Uterus (tissue), 4 donors: ENCODE results near the gene MOB3B. TPM values are rescaled to one million over a fixed set of nuclear protein-coding genes. Genes with fewer than 3 reads are reported as not detected.
A peak's percentile ranks its signal among the peaks of the same experiment; 100 is the strongest.
"Not testable (repeated sequence)": the region's sequence is repeated elsewhere in the genome, so short reads cannot be mapped to it uniquely, and the experiment has no call there.

Source experiments
- DNase-seq, 2 donors: peaks; one replicate each; pipeline ENCODE4 v3.0.0-alpha.2; 2019 to 2020
- H3K27ac ChIP-seq, 2 donors: fragments of 200-600 bp; sonication (generic); 1 replicate in 1 of 2; 2 replicates in 1 of 2; pipeline ENCODE4 v1.5.1; 2016 to 2018
- H3K27me3 ChIP-seq, 2 donors: fragments of 200-600 bp; sonication (generic); one replicate each; pipeline ENCODE4 v1.5.1; 2018 to 2019; ENCODE audit warnings: control low read depth in 1 of 2
- H3K36me3 ChIP-seq, 2 donors: fragments of 200-600 bp; sonication (generic); one replicate each; pipeline ENCODE4 v1.5.1; 2019; ENCODE audit warnings: control low read depth in 1 of 2
- H3K4me1 ChIP-seq, 2 donors: fragments of 200-600 bp; sonication (generic); one replicate each; pipeline ENCODE4 v1.5.1; 2018 to 2019; ENCODE audit warnings: control low read depth in 1 of 2
- H3K4me3 ChIP-seq, 2 donors: fragments of 200-600 bp; sonication (generic); 1 replicate in 1 of 2; 2 replicates in 1 of 2; pipeline ENCODE4 v1.5.1; 2018 to 2019; ENCODE audit warnings: mild to moderate bottlenecking in 1 of 2
- H3K9me3 ChIP-seq, 2 donors: fragments of 200-600 bp; sonication (generic); one replicate each; pipeline ENCODE4 v1.5.1; 2019; ENCODE audit warnings: control low read depth in 1 of 2
- CTCF ChIP-seq, 4 experiments: fragments of 200-600 bp in 2 of 4; fragments of 450-650 bp in 2 of 4; sonication (generic) in 2 of 4; IDR thresholded peaks; one replicate each; pipeline ENCODE4 v1.5.1; 2016 to 2019; ENCODE audit warnings: antibody characterized with exemption in 4 of 4, mild to moderate bottlenecking in 2 of 4, moderate library complexity in 1 of 4
- POLR2A ChIP-seq, 2 donors: fragments of 450-650 bp; IDR thresholded peaks; one replicate each; pipeline ENCODE4 v1.6.1; 2016; ENCODE audit warnings: antibody characterized with exemption in 2 of 2, mild to moderate bottlenecking in 1 of 2, moderate library complexity in 1 of 2
- intact Hi-C: fragments of 100-400 bp; cut with DNase I; formaldehyde crosslinking; loops from one replicate; pipeline ENCODE4 v1.15.1; 2023; ENCODE audit warnings: low total_unique reads
- total RNA-seq, 4 donors: library from RNA; depleted of rRNA in 3 of 4; stranded (reverse); fragments of >200 nt in 3 of 4; gene quantifications; one replicate each; pipeline versions ENCODE4 v1.1.0 to v1.2.4, GENCODE V29; 2014 to 2023
- donor health status: DM: yes; HTN: yes; CAD: no.

The MOB3B gene
- total RNA-seq, 4 donors from 2014 or later, result 2.0 to 34.4 (median 12.6) TPM

DNA sequence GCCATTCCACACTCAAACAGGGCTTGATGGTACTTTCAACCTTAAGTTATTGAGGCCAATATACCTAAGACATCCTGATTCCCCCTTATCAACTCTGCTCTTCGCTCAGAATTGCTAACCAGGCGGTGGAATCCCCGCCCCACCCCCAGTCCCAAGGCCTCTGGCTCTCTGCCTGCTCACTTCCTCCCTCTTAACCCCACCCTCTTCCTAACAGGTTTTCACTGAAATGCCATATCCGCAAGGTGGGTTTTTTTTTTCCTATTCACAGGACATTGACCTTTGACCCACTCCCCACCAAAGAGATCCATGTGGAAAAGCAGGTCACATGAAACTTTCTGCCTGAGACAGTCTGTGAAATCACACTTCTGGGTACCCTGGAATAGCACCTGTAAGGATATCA is 72.2 kb downstream of the MOB3B start:
- no peaks in the 10 kb centered on the region for H3K36me3 ChIP-seq
- H3K4me1 ChIP-seq, result no peaks in the 10 kb centered on the region
- no peak for TF ChIP-seq POLR2A (IDR thresholded peaks at IDR 0.05)
- no peak for TF ChIP-seq CTCF (IDR thresholded peaks at IDR 0.05)
- H3K27me3 ChIP-seq, result no peaks in the 10 kb centered on the region
- intact Hi-C loops, result no loop called here
- H3K27ac ChIP-seq, result no peak overlapping the region
- no peaks in the 10 kb centered on the region for H3K9me3 ChIP-seq
- no peak for DNase-seq
- no peak overlapping the region for H3K4me3 ChIP-seq

DNA sequence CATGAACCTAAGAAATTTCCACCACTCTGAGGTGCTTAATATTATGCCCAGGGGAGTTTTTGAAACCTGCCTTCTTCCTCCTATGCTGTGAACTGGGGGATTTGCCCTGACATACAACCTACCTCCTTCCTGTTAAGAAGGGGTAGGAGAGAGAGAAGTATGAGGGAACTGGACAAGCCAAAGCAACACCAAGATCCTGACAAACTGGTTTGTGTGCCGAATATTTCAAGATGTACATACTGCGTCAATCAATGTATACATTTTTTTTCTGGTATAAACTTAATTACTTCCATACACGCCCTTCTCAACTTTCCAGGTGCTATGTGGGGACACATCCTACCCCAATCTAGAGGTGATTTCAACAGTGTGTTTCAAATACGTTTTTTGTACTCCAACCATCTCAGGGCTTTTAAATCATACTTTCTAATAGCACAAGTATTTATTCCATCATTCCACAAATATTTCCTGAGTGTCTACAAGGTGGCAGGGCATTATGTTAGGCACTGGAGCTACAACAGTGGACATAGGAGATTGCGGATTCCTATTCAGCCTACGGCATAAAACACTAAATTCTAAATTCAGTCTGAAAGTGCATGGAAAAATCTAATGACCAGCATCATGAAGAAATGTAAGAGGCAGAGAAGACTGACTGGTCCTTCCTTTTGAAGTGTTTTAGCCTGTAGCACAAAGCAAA is 75.6 kb downstream of the MOB3B start:
- no peaks in the 10 kb centered on the region for H3K36me3 ChIP-seq
- no peak overlapping the region for H3K27ac ChIP-seq

GRCh38 chr9:27451207-27451797 is 78.3 kb downstream of the MOB3B start:
- no peaks in the 10 kb centered on the region for H3K9me3 ChIP-seq
- intact Hi-C loops, result no loop called here
- no peaks in the 10 kb centered on the region for H3K27me3 ChIP-seq
- H3K4me3 ChIP-seq, result no peak overlapping the region
- no peaks in the 10 kb centered on the region for H3K4me1 ChIP-seq
- TF ChIP-seq CTCF (IDR thresholded peaks at IDR 0.05) (no peak), POLR2A (IDR thresholded peaks at IDR 0.05) (no peak)
- DNase-seq, result no peak
- peak overlapping the region; percentile 1 to 56 for H3K27ac ChIP-seq
- H3K36me3 ChIP-seq, result no peaks in the 10 kb centered on the region

More for the DNA sequence above, 75.6 kb downstream of the MOB3B start:
- Histone ChIP-seq H3K9me3 (no peaks in the 10 kb centered on the region), H3K4me3 (no peak overlapping the region), H3K27me3 (no peaks in the 10 kb centered on the region), H3K4me1 (no peaks in the 10 kb centered on the region)
- intact Hi-C loops, result no loop called here
- no peak for TF ChIP-seq CTCF (IDR thresholded peaks at IDR 0.05)
- TF ChIP-seq POLR2A (IDR thresholded peaks at IDR 0.05), result no peak
- DNase-seq, result no peak

GRCh38 chr9:27450752-27451151 is 78.9 kb downstream of the MOB3B start:
- H3K36me3 ChIP-seq, result no peaks in the 10 kb centered on the region
- no peaks in the 10 kb centered on the region for H3K9me3 ChIP-seq
- H3K4me3 ChIP-seq, result no peak overlapping the region
- no peaks in the 10 kb centered on the region for H3K4me1 ChIP-seq
- no peak for TF ChIP-seq CTCF (IDR thresholded peaks at IDR 0.05)
- TF ChIP-seq POLR2A (IDR thresholded peaks at IDR 0.05), result no peak
- intact Hi-C loops, result no loop called here
- DNase-seq, result no peak
- H3K27me3 ChIP-seq, result no peaks in the 10 kb centered on the region
- H3K27ac ChIP-seq, result peak overlapping the region in 1 of 2 donors; percentile 56

GRCh38 chr9:27448356-27448755 is 81.3 kb downstream of the MOB3B start:
- intact Hi-C loops, H3K27ac ChIP-seq, H3K4me1 ChIP-seq, H3K36me3 ChIP-seq, H3K9me3 ChIP-seq, H3K4me3 ChIP-seq, DNase-seq, H3K27me3 ChIP-seq: not testable (repeated sequence)
